Superior temporal gyrus (tissue), 1 donor: ENCODE results near the gene STK11IP.

ENCODE experiments used
- DNase-seq: peaks from one replicate; pipeline ENCODE4 v3.0.0-alpha.2; 2016; ENCODE audit errors: extremely low spot score

Gene STK11IP

DNA sequence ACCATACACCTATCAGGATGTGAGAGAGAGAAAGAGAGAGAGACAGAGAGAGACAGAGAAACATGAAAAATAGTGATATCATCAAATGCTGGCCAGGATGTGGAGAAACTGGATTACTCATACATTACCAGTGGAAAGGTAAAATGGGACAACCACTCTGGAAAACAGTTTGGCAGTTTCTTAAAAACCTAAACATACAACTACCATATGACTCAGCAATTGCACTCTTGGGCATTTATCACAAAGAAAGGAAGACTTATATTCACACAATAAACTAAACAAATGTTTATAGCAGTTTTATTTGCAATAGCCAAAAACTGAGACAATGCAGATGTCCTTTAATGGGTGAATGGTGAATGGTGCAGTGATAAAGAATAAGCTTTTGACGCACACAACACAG, 58.9 kb downstream of the STK11IP start:
- DNase-seq: no peak

DNA sequence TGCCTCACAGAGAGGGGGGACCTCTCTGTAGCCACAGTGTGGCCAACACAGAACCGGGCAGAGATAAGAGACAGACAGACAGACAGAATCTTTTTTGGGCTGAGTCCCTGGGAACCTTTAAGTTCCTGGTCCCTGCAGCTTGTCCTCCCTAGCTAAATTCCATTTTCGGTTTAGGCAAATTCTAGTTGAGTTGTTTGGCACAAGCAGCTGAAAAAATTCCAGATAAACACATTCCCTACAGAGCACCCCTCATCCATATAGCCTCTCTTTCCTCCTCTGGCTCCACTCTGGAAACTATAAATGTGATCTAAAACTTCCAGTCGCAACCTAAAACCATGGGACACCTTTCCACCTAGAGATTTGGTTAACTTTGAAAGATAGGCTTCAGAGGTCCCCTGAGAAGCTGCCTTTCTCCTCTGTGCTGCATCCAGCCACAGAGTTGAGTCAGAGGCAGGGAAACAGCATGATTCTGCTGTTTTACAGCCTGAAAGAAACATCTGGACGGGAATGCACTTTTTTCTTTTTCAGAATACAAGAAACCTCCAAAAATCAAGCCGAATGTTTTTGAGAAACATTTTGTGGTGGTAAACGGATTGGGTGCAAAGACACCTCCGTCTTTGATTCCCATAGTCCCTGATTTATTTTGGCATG, 60.7 kb downstream of the STK11IP start:
- no peak for DNase-seq

DNA sequence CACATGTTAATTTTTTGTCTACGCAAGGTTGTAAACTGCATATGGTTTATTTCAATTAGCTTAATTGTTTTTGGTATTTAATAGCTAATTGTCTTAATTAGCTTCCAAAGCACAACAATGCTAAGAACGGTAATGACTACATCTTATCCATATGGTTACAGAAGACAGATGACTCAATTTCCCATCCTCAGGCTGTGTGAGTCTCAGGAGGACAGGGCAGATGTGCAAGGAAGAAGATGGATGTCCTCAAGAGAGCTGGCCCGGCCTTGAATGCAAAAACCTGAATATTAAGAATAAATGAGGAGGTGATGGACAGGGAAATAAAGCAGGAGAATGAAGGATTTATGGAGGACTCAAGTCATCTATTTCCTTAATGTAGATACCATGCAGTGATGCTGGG, 61.2 kb downstream of the STK11IP start:
- no peak for DNase-seq

DNA sequence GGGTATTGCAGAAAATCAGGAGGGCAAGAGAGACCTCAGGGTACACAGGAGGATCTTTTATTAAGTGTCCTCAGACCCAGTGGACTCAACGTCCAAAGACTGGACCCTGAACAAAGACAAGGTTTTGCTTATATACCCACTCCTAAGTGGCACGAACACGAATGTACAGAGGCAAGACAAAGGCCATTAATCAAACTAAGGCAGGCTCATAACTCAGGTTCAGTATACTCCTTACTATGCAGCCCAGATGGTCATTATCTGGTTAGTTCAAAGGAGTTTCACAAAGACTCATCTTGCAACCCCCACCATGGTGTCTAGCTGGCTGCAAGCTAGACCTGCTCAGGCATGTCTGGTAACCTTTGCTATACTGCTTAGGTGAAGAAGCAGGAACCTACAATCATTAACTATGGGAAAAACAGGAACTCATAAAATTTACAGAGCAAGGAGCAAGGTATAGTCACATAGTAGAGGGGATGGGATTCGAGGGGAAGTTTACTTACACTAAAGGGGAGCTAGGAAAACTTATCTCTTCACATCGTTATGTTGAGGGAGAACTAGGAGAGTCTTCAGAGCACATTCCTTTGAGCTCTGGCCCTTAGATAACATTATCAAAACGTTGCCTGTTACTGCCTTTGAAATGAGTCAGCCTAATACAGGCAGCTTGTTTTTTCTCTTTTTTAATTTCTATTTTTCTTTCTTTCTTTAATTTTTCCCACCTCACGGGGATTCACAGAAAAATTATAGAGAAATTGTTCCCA, 63.7 kb downstream of the STK11IP start:
- DNase-seq: no peak

DNA sequence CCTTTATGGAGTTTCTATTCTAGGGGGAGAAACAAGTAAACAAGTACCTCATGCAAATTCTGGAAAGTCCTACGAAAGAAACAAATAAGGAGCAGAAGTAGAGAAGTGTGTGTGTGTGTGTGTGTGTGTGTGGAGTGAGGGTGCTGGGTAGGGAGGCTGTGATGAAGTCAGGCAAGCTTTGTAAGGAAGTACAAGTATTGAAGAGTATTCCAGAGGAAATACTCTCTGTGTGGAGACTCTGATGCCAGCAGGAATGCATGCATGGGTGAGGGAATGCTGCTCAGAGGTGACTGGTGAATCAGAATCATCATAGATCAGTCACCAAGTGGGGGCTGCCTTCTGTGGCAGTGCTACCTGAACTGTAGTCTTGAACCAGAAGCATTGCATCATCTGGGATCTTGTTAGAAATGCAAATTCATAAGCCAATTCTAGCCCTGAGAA, 64.3 kb downstream of the STK11IP start:
- no peak for DNase-seq

DNA sequence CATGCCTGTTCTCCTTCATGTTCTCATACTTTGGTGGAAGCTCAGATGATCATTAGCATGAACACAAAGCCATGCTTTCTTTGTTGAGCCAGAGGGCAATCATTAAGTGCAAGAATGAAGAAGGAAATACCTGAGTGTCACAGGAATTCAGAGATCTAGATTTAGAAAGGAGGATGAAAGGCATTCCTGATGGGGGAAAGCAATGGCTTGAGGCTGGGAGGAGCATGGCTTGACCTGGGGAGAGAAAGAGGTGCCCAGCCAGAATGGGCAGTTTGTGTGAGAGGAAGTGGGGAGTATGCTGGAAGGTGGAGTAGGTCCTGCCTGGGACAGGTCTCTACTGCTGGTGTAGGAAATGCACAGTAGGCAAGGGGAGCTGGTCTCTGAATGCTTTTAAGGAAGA, 64.9 kb downstream of the STK11IP start:
- no peak for DNase-seq

DNA sequence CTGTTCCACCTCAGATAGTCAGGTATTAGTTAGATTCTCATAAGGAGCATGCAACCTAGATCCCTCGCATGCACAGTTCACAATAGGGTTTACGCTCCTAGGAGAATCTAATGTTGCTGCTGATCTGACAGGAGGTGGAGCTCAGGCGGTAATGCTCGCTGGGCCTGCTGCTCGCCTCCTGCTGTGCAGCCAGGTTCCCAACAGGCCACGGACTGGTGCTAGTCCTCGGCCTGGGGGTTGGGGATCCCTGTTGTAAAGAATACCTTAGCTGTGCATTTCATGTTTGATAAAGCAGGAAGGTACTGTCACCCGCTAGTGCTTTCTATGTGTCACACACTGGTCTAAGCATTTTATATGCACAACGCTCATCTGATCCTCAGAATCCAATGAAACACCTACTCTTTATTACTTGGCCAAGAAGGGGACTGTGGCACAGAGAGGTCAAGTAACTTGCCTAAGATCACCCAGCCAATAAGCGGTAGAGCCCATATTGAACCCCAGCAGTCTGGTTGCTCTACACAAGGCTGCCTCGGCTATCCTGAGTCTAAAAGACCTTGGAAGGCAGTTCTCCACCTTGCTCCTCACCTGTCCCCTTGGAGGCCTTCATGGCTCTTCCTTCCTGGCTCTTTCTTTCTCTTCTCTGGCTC, 65.6 kb downstream of the STK11IP start:
- DNase-seq: no peak

DNA sequence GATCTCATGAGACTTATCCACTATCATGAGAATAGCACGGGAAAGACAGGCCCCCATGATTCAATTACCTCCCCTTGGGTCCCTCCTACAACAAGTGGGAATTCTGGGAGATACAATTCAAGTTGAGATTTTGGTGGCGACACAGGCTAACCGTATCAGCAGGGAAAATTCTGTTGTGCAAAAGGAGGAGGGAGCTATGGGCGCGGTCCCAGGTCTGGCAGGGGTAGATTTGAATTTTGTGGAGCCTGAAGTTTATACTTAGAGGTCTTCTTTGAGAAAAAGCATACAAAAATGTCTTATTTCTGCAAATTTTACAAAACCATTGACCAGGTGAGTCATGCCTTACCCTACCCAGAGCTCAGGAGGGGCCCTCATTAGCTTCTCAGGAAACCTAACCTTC, 66.4 kb downstream of the STK11IP start:
- no peak for DNase-seq

DNA sequence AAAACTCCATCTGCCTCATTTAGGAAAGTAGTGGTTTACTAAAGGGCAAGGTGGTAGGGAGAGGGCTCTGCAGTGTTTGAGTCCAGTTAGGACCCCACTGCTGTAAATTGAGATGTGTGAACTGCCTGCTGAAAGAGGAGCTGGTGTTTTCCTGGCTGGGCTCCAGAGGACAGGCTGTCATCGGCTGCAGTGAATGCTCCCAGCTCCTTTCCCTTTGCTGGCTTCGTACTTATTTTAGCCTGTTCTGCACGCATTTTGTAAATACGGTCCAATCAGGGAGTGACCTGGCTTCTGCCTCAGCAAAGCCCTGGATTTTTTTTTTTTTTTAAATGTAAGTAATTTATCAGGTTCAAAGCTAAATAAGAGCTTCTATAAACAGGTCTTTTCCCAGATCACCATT, 67.3 kb downstream of the STK11IP start:
- DNase-seq: no peak

DNA sequence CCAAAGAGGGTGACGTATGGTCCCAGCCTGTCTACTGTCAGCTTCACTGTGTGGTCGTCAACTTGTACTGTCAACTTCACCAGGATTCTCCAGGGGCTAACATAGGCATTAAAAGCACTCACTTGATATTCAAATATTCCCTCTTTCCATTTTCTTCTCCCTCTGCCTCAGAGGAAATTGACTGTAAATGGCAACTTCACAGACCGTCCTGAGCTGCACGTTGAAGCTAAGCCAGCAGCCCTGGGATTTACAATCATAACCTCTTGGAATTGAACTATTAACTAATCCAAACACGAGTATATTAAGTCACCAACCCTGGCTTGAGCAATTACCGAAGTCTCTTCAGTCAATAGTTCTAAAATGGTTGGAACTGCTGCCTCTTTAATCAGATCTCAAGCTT, 68.3 kb downstream of the STK11IP start:
- no peak for DNase-seq
